Lung (tissue), 12 donors: Measurements from ENCODE around the gene CDH4. TPM values are rescaled to one million over a fixed set of nuclear protein-coding genes. Genes with fewer than 3 reads are reported as not detected.
A peak's percentile ranks its signal among the peaks of the same experiment; 100 is the strongest.

Experiments
- ATAC-seq: fragments of 200-7000 bp; cut with Tn5 transposase; one replicate; pipeline ENCODE4 v1.9.1; 2020; ENCODE audit warnings: moderate number of reproducible peaks; ENCODE audit not compliant: insufficient read depth, low FRiP score
- DNase-seq, 3 donors: peaks; one replicate each; pipeline ENCODE4 v3.0.0-alpha.2; 2013 to 2017
- H3K27ac ChIP-seq, 2 donors: one replicate each; pipeline ENCODE4 v1.5.1; 2013; ENCODE audit warnings: mild to moderate bottlenecking in 2 of 2, moderate library complexity in 2 of 2, control low read depth in 1 of 2, inconsistent platforms in 1 of 2, low read depth in 1 of 2, low read length in 1 of 2
- H3K27me3 ChIP-seq, 3 donors: one replicate each; pipeline ENCODE4 v1.5.1; 2013; ENCODE audit warnings: low read length in 2 of 3; ENCODE audit not compliant: control insufficient read depth in 3 of 3, insufficient read depth in 3 of 3
- H3K36me3 ChIP-seq, 4 donors: one replicate each; pipeline ENCODE4 v1.5.1; 2013; ENCODE audit warnings: low read length in 4 of 4, mild to moderate bottlenecking in 1 of 4, moderate library complexity in 1 of 4; ENCODE audit not compliant: control insufficient read depth in 4 of 4, insufficient read depth in 4 of 4
- H3K4me1 ChIP-seq, 5 donors: one replicate each; pipeline ENCODE4 v1.5.1; 2013; ENCODE audit warnings: low read length in 5 of 5, mild to moderate bottlenecking in 2 of 5, moderate library complexity in 1 of 5; ENCODE audit not compliant: control insufficient read depth in 5 of 5, insufficient read depth in 5 of 5
- H3K4me3 ChIP-seq: one replicate; pipeline ENCODE4 v1.5.1; 2013; ENCODE audit warnings: mild to moderate bottlenecking, control low read depth, moderate library complexity
- H3K9ac ChIP-seq, 2 donors: one replicate each; pipeline ENCODE4 v1.5.1; 2013; ENCODE audit warnings: low read length in 2 of 2, control low read depth in 1 of 2; ENCODE audit not compliant: insufficient read depth in 1 of 2
- H3K9me3 ChIP-seq, 4 donors: one replicate each; pipeline ENCODE4 v1.5.1; 2013; ENCODE audit warnings: low read length in 3 of 4, mild to moderate bottlenecking in 1 of 4, moderate library complexity in 1 of 4; ENCODE audit not compliant: control insufficient read depth in 4 of 4, insufficient read depth in 3 of 4
- CTCF ChIP-seq: IDR thresholded peaks from 2 replicates; pipeline ENCODE4 v1.5.1; 2012; ENCODE audit warnings: mild to moderate bottlenecking; ENCODE audit errors: control extremely low read depth, extremely low read depth
- WGBS, 2 donors: extraction: QIAGEN DNeasy Blood & Tissue Kit; methylation state at CpG; one replicate each; pipeline ENCODE4 v1.1.7; 2013; 5-methylcytosine and 5-hydroxymethylcytosine counted together
- polyA plus RNA-seq, 2 donors: library from polyadenylated mRNA; stranded (reverse); fragments of 200-250 nt; gene quantifications; one replicate each; pipeline ENCODE4 v1.2.1, GENCODE V29; 2013
- total RNA-seq, 2 donors: library from RNA; depleted of rRNA in 1 of 2; stranded (reverse); fragments of >200 nt in 1 of 2; gene quantifications; one replicate each; pipeline ENCODE4 v1.2.1, GENCODE V29; 2014 to 2021
- donor health status: control.
- donor health status: control.
- donor health status: Bipolar disorder and iron deficiency.
- donor health status: healthy.
- donor health status: DM: yes; HTN: yes; CAD: no.

CDH4 gene
- total and polyA plus RNA-seq, 4 donors = 0.10 to 2.1 (median 0.34) TPM

- DNase-seq = no peak
- Histone ChIP-seq H3K27me3 (peaks cover 0 to 4% (median 0%) of the 10 kb centered on the region in 3 donors), H3K4me1 (no peaks in the 10 kb centered on the region), H3K9me3 (peaks cover 0 to 47% (median 3%) of the 10 kb centered on the region in 4 donors), H3K36me3 (no peaks in the 10 kb centered on the region), H3K4me3 (no peak overlapping the region), H3K27ac (no peak overlapping the region), H3K9ac (no peak overlapping the region)
- WGBS, 2 donors = 69 to 80% methylated on average over 7 of the region's 7 CpGs
- no peak for TF ChIP-seq CTCF
- ATAC-seq = peak; percentile 20
Observed at GRCh38 chr20:61597996-61598395, 345.9 kb downstream of the CDH4 start.

GRCh38 chr20:61598586-61598985 lies 346.5 kb downstream of the CDH4 start:
- no peak overlapping the region for H3K27ac ChIP-seq
- H3K9me3 ChIP-seq = peaks cover 0 to 48% (median 3%) of the 10 kb centered on the region in 4 donors
- WGBS, 2 donors = 79 to 83% methylated on average over 21 of the region's 21 CpGs
- DNase-seq (no peak), ATAC-seq (no peak)
- H3K9ac ChIP-seq = no peak overlapping the region
- no peak overlapping the region for H3K4me3 ChIP-seq
- H3K36me3 ChIP-seq = no peaks in the 10 kb centered on the region
- peaks cover 0 to 4% (median 0%) of the 10 kb centered on the region in 3 donors for H3K27me3 ChIP-seq
- no peaks in the 10 kb centered on the region for H3K4me1 ChIP-seq
- TF ChIP-seq CTCF = no peak

- peaks cover 0 to 50% (median 3%) of the 10 kb centered on the region in 4 donors for H3K9me3 ChIP-seq
- H3K27ac ChIP-seq = no peak overlapping the region
- no peak overlapping the region for H3K4me3 ChIP-seq
- H3K36me3 ChIP-seq = no peaks in the 10 kb centered on the region
- no peak for TF ChIP-seq CTCF
- ATAC-seq = no peak
- no peaks in the 10 kb centered on the region for H3K4me1 ChIP-seq
- 59 to 72% methylated on average over 12 of the region's 12 CpGs for WGBS, 2 donors
- DNase-seq = no peak
- no peak overlapping the region for H3K9ac ChIP-seq
- peaks cover 0 to 4% (median 0%) of the 10 kb centered on the region in 3 donors for H3K27me3 ChIP-seq
Observed at GRCh38 chr20:61599061-61599531, 347.0 kb downstream of the CDH4 start.

- H3K4me1 ChIP-seq = no peaks in the 10 kb centered on the region
- peaks cover 0 to 4% (median 0%) of the 10 kb centered on the region in 3 donors for H3K27me3 ChIP-seq
- H3K36me3 ChIP-seq = no peaks in the 10 kb centered on the region
- no peak overlapping the region for H3K9ac ChIP-seq
- H3K4me3 ChIP-seq = no peak overlapping the region
- DNase-seq = no peak
- no peak for ATAC-seq
- 59 to 70% methylated on average over 18 of the region's 18 CpGs for WGBS, 2 donors
- no peak for TF ChIP-seq CTCF
- H3K9me3 ChIP-seq = peaks cover 0 to 52% (median 3%) of the 10 kb centered on the region in 4 donors
- H3K27ac ChIP-seq = no peak overlapping the region
Observed at GRCh38 chr20:61599541-61599992, 347.5 kb downstream of the CDH4 start.
